Immature natural killer cell (primary cell): ENCODE results near the gene AP1S2. TPM values are rescaled to one million over a fixed set of nuclear protein-coding genes. Genes with fewer than 3 reads are reported as not detected.
A peak's percentile ranks its signal among the peaks of the same experiment; 100 is the strongest.
"Not testable (repeated sequence)": the region's sequence is repeated elsewhere in the genome, so short reads cannot be mapped to it uniquely, and the experiment has no call there.

Experiments used
- DNase-seq, 3 donors: peaks; one replicate each; pipeline ENCODE4 v3.0.0; 2022; ENCODE audit warnings: mixed read lengths in 1 of 3
- H3K27ac Mint-ChIP-seq, 6 donors: one replicate each; pipeline ENCODE4 v1.8.0; 2020; ENCODE audit warnings: mixed read lengths in 6 of 6, mild to moderate bottlenecking in 5 of 6, inconsistent platforms in 4 of 6, moderate library complexity in 3 of 6
- H3K27me3 Mint-ChIP-seq, 3 donors: one replicate each; pipeline ENCODE4 v1.8.0; 2020 to 2021; ENCODE audit warnings: low read depth in 3 of 3, mild to moderate bottlenecking in 3 of 3, mixed read lengths in 3 of 3, moderate library complexity in 3 of 3, inconsistent platforms in 1 of 3
- H3K36me3 Mint-ChIP-seq, 3 donors: one replicate each; pipeline ENCODE4 v1.8.0; 2020; ENCODE audit warnings: mixed read lengths in 3 of 3, inconsistent platforms in 2 of 3, mild to moderate bottlenecking in 2 of 3
- H3K4me1 Mint-ChIP-seq, 2 donors: one replicate each; pipeline ENCODE4 v1.8.0; 2020; ENCODE audit warnings: inconsistent platforms in 2 of 2, mild to moderate bottlenecking in 2 of 2, mixed read lengths in 2 of 2, moderate library complexity in 1 of 2
- H3K4me3 Mint-ChIP-seq, 5 donors: one replicate each; pipeline ENCODE4 v1.8.0; 2020; ENCODE audit warnings: mild to moderate bottlenecking in 5 of 5, mixed read lengths in 5 of 5, inconsistent platforms in 3 of 5, moderate library complexity in 3 of 5
- H3K9me3 Mint-ChIP-seq, 6 donors: one replicate each; pipeline ENCODE4 v1.8.0; 2020; ENCODE audit warnings: mild to moderate bottlenecking in 6 of 6, mixed read lengths in 6 of 6, inconsistent platforms in 4 of 6, moderate library complexity in 3 of 6
- polyA plus RNA-seq, 3 donors: library from polyadenylated mRNA; unstranded; fragments of 300-500 nt; fragmentation: Illumina TruSeq; gene quantifications; one replicate each; pipeline ENCODE4 v1.2.3, GENCODE V29; 2021

Gene AP1S2
- polyA plus RNA-seq: 10 to 100 TPM; 49.2 to 83.4 (median 71.3) TPM

DNA sequence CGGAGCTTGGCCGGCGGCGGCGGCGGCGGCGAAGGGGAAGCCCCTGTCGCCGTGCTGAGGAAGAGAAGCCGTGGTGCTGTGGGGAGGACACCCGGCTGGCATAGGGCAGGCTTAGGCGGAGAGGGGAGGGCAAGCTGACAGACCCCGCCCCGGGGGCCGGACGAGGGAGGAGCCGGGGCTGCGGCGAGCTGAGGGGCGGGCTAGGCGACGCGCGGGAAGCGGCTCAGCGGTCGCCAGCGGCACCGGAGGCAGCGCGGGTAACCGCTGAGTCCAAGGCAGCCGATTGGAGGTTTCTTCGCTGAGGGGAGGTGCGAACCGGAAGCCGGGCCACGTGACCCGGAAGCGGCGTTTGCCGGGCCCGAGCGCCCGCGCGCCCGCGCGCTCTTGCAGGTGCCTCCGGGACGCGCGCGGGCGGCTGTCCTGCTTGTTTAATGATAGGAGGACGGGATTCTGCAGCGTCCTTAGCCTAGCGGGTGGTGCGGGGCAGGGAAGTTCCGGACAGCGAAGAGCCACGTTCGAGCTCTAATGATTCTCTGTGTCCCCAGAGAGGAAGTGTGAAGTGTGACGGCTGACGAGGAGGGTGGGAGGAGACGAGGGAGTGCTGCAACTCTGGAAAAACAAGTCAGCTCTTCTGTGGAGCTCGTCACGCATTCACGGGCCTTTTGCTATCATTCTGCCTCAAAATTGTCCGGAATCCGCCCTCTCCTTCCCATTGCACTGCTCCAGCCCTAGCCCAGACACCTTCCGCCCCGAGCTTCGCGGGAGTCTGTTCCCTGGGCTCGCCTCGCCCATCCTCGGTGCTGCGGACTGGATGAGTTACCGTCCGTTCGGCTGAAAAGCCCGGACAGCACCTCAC, at the start of gene AP1S2:
AP1S2 (minus strand) TSS at position 102 of the 856 bp plus-strand sequence. CDS start 2,289 bp downstream, outside the sequence.
- Mint-ChIP-seq H3K27me3 (peaks cover 12 to 22% (median 14%) of the 10 kb centered on the region in 3 donors), H3K4me3 (peak within 1 kb of the TSS; percentile 91 to 98 (median 96)), H3K4me1 (peaks cover 16 to 18% of the 10 kb centered on the region in 2 donors), H3K27ac (peak within 1 kb of the TSS; percentile 95 to 98 (median 97)), H3K36me3 (peaks cover 0 to under 1% (median under 1%) of the 10 kb centered on the region in 3 donors), H3K9me3 (no peaks in the 10 kb centered on the region)
- DNase-seq: peak; percentile 99

DNA sequence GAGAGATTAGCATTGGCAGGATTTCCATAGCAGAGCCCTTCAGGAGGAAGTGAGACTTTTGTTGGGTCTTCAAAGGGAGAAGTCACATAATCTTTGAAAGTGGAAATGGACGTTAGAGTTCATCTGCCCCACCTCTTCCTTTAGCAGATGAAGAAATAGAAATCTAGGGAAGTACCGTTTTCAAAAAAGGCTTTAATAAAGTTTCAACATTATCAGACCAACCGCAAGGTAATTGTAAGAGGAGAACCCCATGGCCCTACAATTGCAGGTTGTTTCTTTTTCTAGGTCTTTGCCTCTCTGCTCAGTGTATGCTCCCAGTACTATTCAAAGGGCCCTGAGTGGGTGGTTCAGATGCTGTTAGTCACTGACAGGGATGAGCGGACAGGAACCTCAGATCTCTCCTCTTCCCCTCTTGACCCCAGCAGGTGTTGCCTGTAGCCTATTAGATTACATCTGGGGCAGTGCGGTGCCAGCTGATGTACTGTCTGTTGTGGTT, 48.6 kb upstream of the AP1S2 start:
- no peak overlapping the region for H3K27ac Mint-ChIP-seq
- no peak overlapping the region for H3K4me3 Mint-ChIP-seq
- no peak for DNase-seq
- H3K27me3 Mint-ChIP-seq: peaks cover 0 to 7% (median 3%) of the 10 kb centered on the region in 3 donors
- peaks cover 0 to 5% (median 0%) of the 10 kb centered on the region in 3 donors for H3K36me3 Mint-ChIP-seq
- H3K9me3 Mint-ChIP-seq: peaks cover 0 to 6% (median 0%) of the 10 kb centered on the region in 6 donors
- H3K4me1 Mint-ChIP-seq: no peaks in the 10 kb centered on the region

DNA sequence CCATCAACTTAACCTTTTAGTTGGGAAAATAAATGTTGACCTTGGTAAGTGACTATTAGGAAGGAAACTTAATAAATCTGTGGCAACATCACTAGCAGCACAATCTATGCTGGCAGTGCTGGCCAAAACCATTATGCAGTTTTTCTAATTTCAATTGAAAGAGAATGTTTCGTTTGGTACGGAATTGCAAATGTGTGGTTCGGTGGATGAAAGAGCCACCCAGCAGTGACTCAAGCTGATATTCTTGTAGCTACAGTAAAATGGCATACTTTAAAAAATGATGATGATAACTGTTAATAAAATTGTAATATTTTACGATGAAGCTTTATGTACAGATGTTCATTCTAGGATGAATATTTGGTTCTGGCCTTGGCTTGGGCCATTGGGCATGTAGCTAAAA, 40.7 kb upstream of the AP1S2 start:
- no peak overlapping the region for H3K4me3 Mint-ChIP-seq
- no peak overlapping the region for H3K27ac Mint-ChIP-seq
- H3K36me3 Mint-ChIP-seq: no peaks in the 10 kb centered on the region
- no peaks in the 10 kb centered on the region for H3K9me3 Mint-ChIP-seq
- no peaks in the 10 kb centered on the region for H3K4me1 Mint-ChIP-seq
- peaks cover 0 to 7% (median 5%) of the 10 kb centered on the region in 3 donors for H3K27me3 Mint-ChIP-seq
- DNase-seq: no peak

DNA sequence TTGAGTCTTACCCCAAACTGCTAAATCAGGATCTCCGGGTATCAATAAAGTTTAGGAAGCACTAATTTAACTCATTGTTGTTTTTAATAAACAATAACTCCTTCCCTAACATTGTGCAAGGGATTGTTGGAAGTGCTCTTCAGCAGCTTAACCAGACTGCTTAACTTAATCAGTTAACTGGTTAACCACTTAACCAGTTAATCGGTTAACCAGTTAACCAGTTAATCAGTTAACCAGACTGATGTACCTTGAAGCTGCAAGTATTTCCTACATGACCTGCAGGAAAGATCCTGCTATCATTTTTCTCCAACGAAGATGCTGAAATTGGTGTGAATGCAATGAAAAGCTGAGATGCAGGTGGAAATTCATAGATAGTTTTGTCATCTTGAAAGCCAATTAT, 40.1 kb upstream of the AP1S2 start:
- no peaks in the 10 kb centered on the region for H3K4me1 Mint-ChIP-seq
- DNase-seq: no peak
- peaks cover 0 to 7% (median 5%) of the 10 kb centered on the region in 3 donors for H3K27me3 Mint-ChIP-seq
- H3K9me3 Mint-ChIP-seq: no peaks in the 10 kb centered on the region
- H3K4me3 Mint-ChIP-seq: no peak overlapping the region
- no peak overlapping the region for H3K27ac Mint-ChIP-seq
- no peaks in the 10 kb centered on the region for H3K36me3 Mint-ChIP-seq

DNA sequence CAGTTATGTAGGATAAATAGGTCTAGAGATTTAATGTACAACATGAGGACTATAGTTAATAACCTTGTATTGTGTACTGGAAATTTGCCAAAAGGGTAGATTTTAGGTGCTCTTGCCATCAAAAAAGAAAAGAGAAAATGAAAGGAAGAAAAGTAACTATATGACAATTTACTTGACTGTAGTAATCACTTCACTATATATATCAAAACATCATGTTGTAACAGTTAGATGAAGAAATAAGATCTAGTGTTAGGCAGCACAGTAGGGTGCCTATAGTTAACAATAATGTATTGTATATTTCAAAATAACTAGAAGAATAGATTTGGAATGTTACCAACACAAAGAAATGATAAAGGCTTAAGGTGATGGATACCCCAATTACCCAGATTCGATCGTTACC, 35.9 kb upstream of the AP1S2 start:
- no peak overlapping the region for H3K4me3 Mint-ChIP-seq
- DNase-seq: no peak
- no peak overlapping the region for H3K27ac Mint-ChIP-seq
- peaks cover 2 to 3% (median 2%) of the 10 kb centered on the region in 3 donors for H3K27me3 Mint-ChIP-seq
- no peaks in the 10 kb centered on the region for H3K4me1 Mint-ChIP-seq
- H3K9me3 Mint-ChIP-seq: no peaks in the 10 kb centered on the region
- no peaks in the 10 kb centered on the region for H3K36me3 Mint-ChIP-seq

DNA sequence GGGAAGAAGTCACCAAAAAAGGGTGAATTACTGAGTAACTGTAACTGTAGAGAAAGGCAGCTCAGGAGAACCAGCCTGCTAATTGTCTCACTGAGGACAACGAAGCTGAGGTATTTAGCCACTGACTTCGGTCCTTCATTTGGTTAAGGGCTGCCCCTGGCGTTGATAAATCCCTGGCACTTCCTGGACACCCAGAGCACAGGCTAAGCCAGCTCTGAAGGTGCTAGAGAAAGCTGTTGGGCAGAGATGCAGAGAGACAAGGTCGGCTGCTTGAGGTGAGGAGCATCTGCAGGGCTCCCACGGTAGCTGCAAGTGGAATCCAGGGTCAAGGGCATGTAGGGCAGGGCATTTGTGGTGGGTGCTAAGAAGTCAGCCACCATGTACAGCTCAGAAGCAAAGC, 33.4 kb upstream of the AP1S2 start:
- H3K27ac Mint-ChIP-seq: no peak overlapping the region
- H3K4me1 Mint-ChIP-seq: peaks cover 6 to 10% of the 10 kb centered on the region in 2 donors
- no peaks in the 10 kb centered on the region for H3K9me3 Mint-ChIP-seq
- DNase-seq: no peak
- H3K36me3 Mint-ChIP-seq: no peaks in the 10 kb centered on the region
- H3K4me3 Mint-ChIP-seq: no peak overlapping the region
- peaks cover 2 to 10% (median 2%) of the 10 kb centered on the region in 3 donors for H3K27me3 Mint-ChIP-seq

DNA sequence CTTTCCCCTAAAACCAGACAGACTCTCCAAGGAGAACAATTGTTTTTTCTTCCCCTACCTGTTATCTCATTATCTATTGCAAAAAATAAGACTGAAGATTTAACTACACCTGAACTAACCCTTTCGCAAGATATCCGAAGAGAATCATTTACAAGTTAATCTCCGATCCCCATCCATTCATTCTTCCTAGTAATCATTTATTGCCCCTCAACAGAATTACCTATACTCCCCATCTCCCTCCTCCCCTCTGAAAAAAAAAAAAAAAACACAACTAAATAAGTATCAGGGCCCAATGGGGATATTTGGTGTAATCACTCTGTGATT, 28.9 kb upstream of the AP1S2 start:
- Mint-ChIP-seq H3K27me3 (peaks cover 2 to 7% (median 7%) of the 10 kb centered on the region in 3 donors), H3K9me3 (peaks cover 0 to 9% (median 4%) of the 10 kb centered on the region in 6 donors), H3K4me1 (peaks cover 15 to 18% of the 10 kb centered on the region in 2 donors), H3K36me3 (peaks cover 3 to 7% (median 7%) of the 10 kb centered on the region in 3 donors), H3K4me3 (peak overlapping the region in 1 of 5 donors; percentile 78), H3K27ac (no peak overlapping the region)
- no peak for DNase-seq

DNA sequence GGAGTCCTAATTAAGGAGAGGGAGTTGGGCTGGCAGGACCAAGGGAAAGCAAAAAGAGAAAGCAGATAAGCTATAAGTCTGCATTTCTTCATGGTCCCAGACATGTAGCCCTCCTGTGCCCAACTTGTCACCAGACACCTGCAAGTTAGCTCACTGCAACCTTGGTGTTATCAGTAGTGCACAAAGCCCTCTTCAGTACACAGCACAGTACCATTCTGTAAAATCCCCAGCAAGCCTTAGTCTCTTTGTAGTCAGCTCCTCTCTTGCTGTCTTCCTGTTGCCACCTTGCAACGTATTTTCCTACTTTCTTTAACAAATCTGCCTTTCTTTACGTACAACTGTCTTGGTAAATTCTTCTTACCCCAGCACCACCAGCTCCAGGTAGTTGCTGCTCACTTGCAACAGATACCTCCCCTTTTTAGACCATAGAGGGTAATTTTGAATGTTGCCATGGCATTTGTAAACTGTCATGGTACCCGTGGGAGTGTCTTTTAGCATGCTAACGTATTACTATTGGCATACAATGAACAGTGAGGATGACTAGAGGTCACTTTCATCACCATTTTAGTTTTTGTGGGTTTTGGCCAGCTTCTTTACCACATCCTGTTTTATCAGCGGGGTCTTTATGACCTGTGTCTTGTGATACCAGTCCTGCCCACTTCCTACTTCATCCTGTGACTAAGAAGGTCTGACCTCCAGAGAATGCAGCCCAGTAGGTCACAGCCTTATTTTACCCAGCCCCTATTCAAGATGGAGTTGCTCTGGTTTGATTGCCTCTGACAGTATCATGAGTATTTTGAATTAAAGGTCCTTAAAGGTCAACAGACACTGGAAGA, 28.3 kb upstream of the AP1S2 start:
- peak overlapping the region in 4 of 5 donors; percentile 10 to 78 (median 40) for H3K4me3 Mint-ChIP-seq
- H3K27me3 Mint-ChIP-seq: peaks cover 0 to 9% (median 9%) of the 10 kb centered on the region in 3 donors
- H3K4me1 Mint-ChIP-seq: peaks cover 15 to 18% of the 10 kb centered on the region in 2 donors
- peak; percentile 30 to 43 (median 38) for DNase-seq
- H3K36me3 Mint-ChIP-seq: peaks cover 3 to 7% (median 7%) of the 10 kb centered on the region in 3 donors
- peak overlapping the region in 4 of 6 donors; percentile 28 to 79 (median 72) for H3K27ac Mint-ChIP-seq
- peaks cover 0 to 9% (median 4%) of the 10 kb centered on the region in 6 donors for H3K9me3 Mint-ChIP-seq

DNA sequence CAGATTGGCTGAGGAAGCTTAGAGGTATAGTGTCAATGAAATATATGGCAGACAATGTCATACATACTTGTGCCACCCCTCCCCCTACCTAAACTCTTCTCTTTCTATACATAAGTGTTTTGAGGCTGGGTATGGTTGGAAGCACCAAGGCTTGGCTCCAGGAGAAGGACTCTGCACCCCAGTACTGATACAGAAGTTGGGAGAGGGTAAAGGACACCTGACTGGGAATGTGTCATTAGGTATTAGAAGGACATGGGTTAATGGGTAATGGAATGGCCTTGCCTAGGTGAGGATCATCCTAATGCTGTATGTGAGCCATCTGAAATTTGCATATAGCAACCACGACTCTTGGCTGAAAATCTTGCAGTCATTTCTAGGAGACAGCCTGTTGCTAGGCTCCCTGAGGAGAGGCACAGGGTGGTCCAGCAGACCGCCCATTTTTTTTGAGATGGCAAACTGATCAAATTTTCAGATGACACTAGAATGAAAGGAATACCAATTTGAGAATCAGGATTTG, 26.8 kb upstream of the AP1S2 start:
- peaks cover 3 to 7% (median 7%) of the 10 kb centered on the region in 3 donors for H3K36me3 Mint-ChIP-seq
- no peak overlapping the region for H3K4me3 Mint-ChIP-seq
- no peak for DNase-seq
- H3K4me1 Mint-ChIP-seq: peaks cover 15 to 18% of the 10 kb centered on the region in 2 donors
- peaks cover 0 to 9% (median 4%) of the 10 kb centered on the region in 6 donors for H3K9me3 Mint-ChIP-seq
- peaks cover 0 to 11% (median 7%) of the 10 kb centered on the region in 3 donors for H3K27me3 Mint-ChIP-seq
- peak overlapping the region in 1 of 6 donors; percentile 35 for H3K27ac Mint-ChIP-seq

DNA sequence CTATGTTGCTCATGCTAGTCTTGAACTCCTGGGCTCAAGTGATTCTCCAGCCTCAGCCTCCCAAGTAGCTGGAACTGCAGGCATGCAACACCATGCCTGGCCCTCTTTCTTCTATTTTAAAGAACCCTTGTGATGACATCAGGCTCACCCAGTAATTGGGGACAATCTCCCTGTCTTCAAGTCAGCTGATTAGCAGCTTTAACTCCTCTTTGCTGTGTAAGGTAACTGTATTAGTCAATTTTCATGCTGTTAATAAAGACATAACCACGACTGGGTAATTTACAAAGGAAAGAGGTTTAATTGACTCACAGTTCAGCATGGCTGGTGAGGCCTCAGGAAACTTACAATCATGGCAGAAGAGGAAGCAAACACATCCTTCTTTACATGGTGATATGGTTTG, 23.3 kb upstream of the AP1S2 start:
- H3K9me3 Mint-ChIP-seq, H3K4me3 Mint-ChIP-seq, H3K4me1 Mint-ChIP-seq, DNase-seq, H3K27ac Mint-ChIP-seq, H3K36me3 Mint-ChIP-seq: not testable (repeated sequence)
- peaks cover 2 to 11% (median 9%) of the 10 kb centered on the region in 3 donors for H3K27me3 Mint-ChIP-seq

DNA sequence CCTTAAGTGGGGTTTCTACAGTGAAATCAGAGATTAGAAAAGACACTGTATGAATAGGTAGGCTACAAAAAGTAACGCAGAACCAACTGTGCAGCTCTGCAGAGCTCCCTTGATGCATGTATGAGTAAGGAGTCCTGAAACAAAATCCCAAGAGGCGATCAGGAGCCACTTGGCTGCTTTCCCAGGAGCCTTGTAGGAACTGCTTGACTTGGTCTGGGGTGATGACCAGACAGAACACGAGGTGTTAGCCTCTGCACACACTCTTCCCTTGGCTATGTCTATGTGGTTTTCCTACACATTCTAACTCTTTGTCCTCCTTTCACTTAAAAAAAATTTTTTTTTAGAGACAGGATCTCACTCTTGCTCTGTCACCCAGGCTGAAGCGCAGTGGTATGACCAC, 22.8 kb upstream of the AP1S2 start:
- H3K4me1 Mint-ChIP-seq: peaks cover 2% of the 10 kb centered on the region in 2 donors
- no peak overlapping the region for H3K27ac Mint-ChIP-seq
- peaks cover 2 to 11% (median 9%) of the 10 kb centered on the region in 3 donors for H3K27me3 Mint-ChIP-seq
- H3K36me3 Mint-ChIP-seq: peaks cover 3 to 7% (median 7%) of the 10 kb centered on the region in 3 donors
- no peak overlapping the region for H3K4me3 Mint-ChIP-seq
- no peak for DNase-seq
- peaks cover 0 to 9% (median 4%) of the 10 kb centered on the region in 6 donors for H3K9me3 Mint-ChIP-seq

DNA sequence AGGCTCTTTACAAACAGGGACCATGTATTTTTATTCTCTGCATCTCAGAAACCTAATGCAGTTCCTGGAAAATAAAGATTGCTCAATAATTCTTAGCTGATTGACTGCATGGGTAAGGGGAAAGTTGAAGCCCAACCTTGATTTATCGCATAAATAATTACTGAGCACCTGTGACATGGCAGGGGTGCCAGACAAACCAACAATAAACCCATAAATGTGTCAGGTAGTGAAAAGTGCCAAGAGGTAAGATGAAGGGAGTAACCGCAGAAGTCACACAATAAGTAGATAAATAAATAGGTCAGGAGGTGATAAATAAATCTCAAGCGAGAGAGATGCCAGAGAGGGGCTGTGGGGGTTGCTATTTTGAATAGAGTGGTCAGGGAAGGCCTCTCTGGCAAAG, 20.1 kb upstream of the AP1S2 start:
- Mint-ChIP-seq H3K27me3 (peaks cover 2 to 11% (median 4%) of the 10 kb centered on the region in 3 donors), H3K4me1 (no peaks in the 10 kb centered on the region), H3K36me3 (no peaks in the 10 kb centered on the region), H3K9me3 (peaks cover 0 to 2% (median under 1%) of the 10 kb centered on the region in 6 donors), H3K4me3 (no peak overlapping the region), H3K27ac (peak overlapping the region in 1 of 6 donors; percentile 24)
- no peak for DNase-seq

DNA sequence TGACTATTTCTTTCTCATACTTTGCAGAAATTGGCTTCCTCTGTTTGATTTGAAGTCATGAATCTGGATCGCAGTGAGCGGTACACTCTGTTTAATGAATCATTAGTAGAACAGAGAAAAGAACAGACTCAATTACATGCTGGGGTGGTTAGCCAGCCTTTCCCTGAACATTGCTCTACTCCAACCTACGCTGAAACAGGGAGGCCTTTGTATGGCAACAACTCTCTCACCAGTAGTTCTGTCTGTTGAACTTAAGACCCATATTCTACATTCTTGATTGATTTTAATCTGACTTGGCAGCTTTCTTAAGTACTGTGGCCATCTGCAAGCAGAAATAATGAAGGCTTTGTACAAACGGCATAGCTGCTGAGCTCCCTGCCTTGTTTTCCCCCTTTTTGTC, 19.0 kb upstream of the AP1S2 start:
- Mint-ChIP-seq H3K4me1 (no peaks in the 10 kb centered on the region), H3K27me3 (peaks cover 2 to 11% (median 6%) of the 10 kb centered on the region in 3 donors), H3K27ac (no peak overlapping the region), H3K4me3 (no peak overlapping the region), H3K9me3 (peaks cover 0 to 2% (median 0%) of the 10 kb centered on the region in 6 donors), H3K36me3 (no peaks in the 10 kb centered on the region)
- no peak for DNase-seq
